ENCODE data around the gene ARMC3. TPM values are rescaled to one million over a fixed set of nuclear protein-coding genes. Genes with fewer than 3 reads are reported as not detected.
"Not testable (repeated sequence)": the region's sequence is repeated elsewhere in the genome, so short reads cannot be mapped to it uniquely, and the experiment has no call there.

Gene ARMC3
- not detected in 2 replicates for total RNA-seq (2014; rRNA removed; shearing (Covaris generic))

- H3K9me3 ChIP-seq (replicated peaks): no peaks in the 10 kb centered on the region
- no peak within 1 kb of the TSS for H3K4me3 ChIP-seq
- no peak for DNase-seq (ENCODE audit: low read depth in 1 of 2, low spot score in 2 of 2)
- H3K27ac ChIP-seq: no peak within 1 kb of the TSS
- no peaks in the 10 kb centered on the region for H3K4me1 ChIP-seq (replicated peaks)
- no peaks in the 10 kb centered on the region for H3K27me3 ChIP-seq (replicated peaks)
- H3K36me3 ChIP-seq: no peaks in the 10 kb centered on the region
Measured at GRCh38 chr10:22927661-22928403, at the start of gene ARMC3. Gene ARMC3 (plus strand): TSS chr10:22928053. CDS start chr10:22931997, 3,944 bp downstream.

GRCh38 chr10:22891797-22892196, 36.1 kb upstream of the ARMC3 start:
- no peaks in the 10 kb centered on the region for H3K9me3 ChIP-seq (replicated peaks)
- no peak overlapping the region for H3K27ac ChIP-seq
- no peaks in the 10 kb centered on the region for H3K4me1 ChIP-seq (replicated peaks)
- no peaks in the 10 kb centered on the region for H3K36me3 ChIP-seq
- no peak for DNase-seq (ENCODE audit: low read depth in 1 of 2, low spot score in 2 of 2)
- no peak overlapping the region for H3K4me3 ChIP-seq
- H3K27me3 ChIP-seq (replicated peaks): no peaks in the 10 kb centered on the region

GRCh38 chr10:22893781-22894180, 34.1 kb upstream of the ARMC3 start:
- DNase-seq (ENCODE audit: low read depth in 1 of 2, low spot score in 2 of 2): no peak
- no peak overlapping the region for H3K27ac ChIP-seq

GRCh38 chr10:22894714-22895113, 33.1 kb upstream of the ARMC3 start:
- Histone ChIP-seq H3K4me3 (no peak overlapping the region), H3K27me3 (replicated peaks) (no peaks in the 10 kb centered on the region), H3K36me3 (no peaks in the 10 kb centered on the region), H3K9me3 (replicated peaks) (no peaks in the 10 kb centered on the region), H3K4me1 (replicated peaks) (no peaks in the 10 kb centered on the region), H3K27ac (no peak overlapping the region)
- no peak for DNase-seq (ENCODE audit: low read depth in 1 of 2, low spot score in 2 of 2)

More at GRCh38 chr10:22893781-22894180, 34.1 kb upstream of the ARMC3 start:
- Histone ChIP-seq H3K27me3 (replicated peaks) (no peaks in the 10 kb centered on the region), H3K4me3 (no peak overlapping the region), H3K9me3 (replicated peaks) (no peaks in the 10 kb centered on the region), H3K4me1 (replicated peaks) (no peaks in the 10 kb centered on the region), H3K36me3 (no peaks in the 10 kb centered on the region)

- no peak overlapping the region for H3K27ac ChIP-seq
- H3K4me1 ChIP-seq (replicated peaks): no peaks in the 10 kb centered on the region
- H3K27me3 ChIP-seq (replicated peaks): no peaks in the 10 kb centered on the region
- no peaks in the 10 kb centered on the region for H3K9me3 ChIP-seq (replicated peaks)
- no peaks in the 10 kb centered on the region for H3K36me3 ChIP-seq
- no peak for DNase-seq (ENCODE audit: low read depth in 1 of 2, low spot score in 2 of 2)
- no peak overlapping the region for H3K4me3 ChIP-seq
Measured at GRCh38 chr10:22895252-22895651, 32.6 kb upstream of the ARMC3 start.

GRCh38 chr10:22897371-22897770, 30.5 kb upstream of the ARMC3 start:
- no peak for DNase-seq (ENCODE audit: low read depth in 1 of 2, low spot score in 2 of 2)
- Histone ChIP-seq H3K27me3 (replicated peaks) (no peaks in the 10 kb centered on the region), H3K27ac (no peak overlapping the region), H3K4me3 (no peak overlapping the region), H3K9me3 (replicated peaks) (no peaks in the 10 kb centered on the region), H3K36me3 (no peaks in the 10 kb centered on the region), H3K4me1 (replicated peaks) (no peaks in the 10 kb centered on the region)

- Histone ChIP-seq H3K4me1 (replicated peaks) (no peaks in the 10 kb centered on the region), H3K27me3 (replicated peaks) (no peaks in the 10 kb centered on the region), H3K36me3 (no peaks in the 10 kb centered on the region), H3K27ac (no peak overlapping the region), H3K4me3 (no peak overlapping the region), H3K9me3 (replicated peaks) (no peaks in the 10 kb centered on the region)
- no peak for DNase-seq (ENCODE audit: low read depth in 1 of 2, low spot score in 2 of 2)
Measured at GRCh38 chr10:22899307-22899706, 28.5 kb upstream of the ARMC3 start.

GRCh38 chr10:22899775-22900174, 28.1 kb upstream of the ARMC3 start:
- H3K9me3 ChIP-seq (replicated peaks): no peaks in the 10 kb centered on the region
- H3K27ac ChIP-seq: no peak overlapping the region
- no peak overlapping the region for H3K4me3 ChIP-seq
- H3K36me3 ChIP-seq: no peaks in the 10 kb centered on the region
- DNase-seq (ENCODE audit: low read depth in 1 of 2, low spot score in 2 of 2): no peak
- H3K27me3 ChIP-seq (replicated peaks): no peaks in the 10 kb centered on the region
- no peaks in the 10 kb centered on the region for H3K4me1 ChIP-seq (replicated peaks)

GRCh38 chr10:22900841-22901601, 26.8 kb upstream of the ARMC3 start:
- Histone ChIP-seq H3K27me3 (replicated peaks) (no peaks in the 10 kb centered on the region), H3K27ac (no peak overlapping the region), H3K9me3 (replicated peaks) (no peaks in the 10 kb centered on the region), H3K4me3 (no peak overlapping the region), H3K4me1 (replicated peaks) (no peaks in the 10 kb centered on the region), H3K36me3 (no peaks in the 10 kb centered on the region)
- DNase-seq (ENCODE audit: low read depth in 1 of 2, low spot score in 2 of 2): no peak

- H3K4me1 ChIP-seq (replicated peaks); H3K27ac ChIP-seq; H3K9me3 ChIP-seq (replicated peaks); H3K4me3 ChIP-seq; DNase-seq (ENCODE audit: low read depth in 1 of 2, low spot score in 2 of 2); H3K27me3 ChIP-seq (replicated peaks); H3K36me3 ChIP-seq: not testable (repeated sequence)
Measured at GRCh38 chr10:22902147-22902546, 25.7 kb upstream of the ARMC3 start.

- Histone ChIP-seq H3K4me1 (replicated peaks) (no peaks in the 10 kb centered on the region), H3K27me3 (replicated peaks) (no peaks in the 10 kb centered on the region), H3K27ac (no peak overlapping the region), H3K9me3 (replicated peaks) (no peaks in the 10 kb centered on the region), H3K36me3 (no peaks in the 10 kb centered on the region), H3K4me3 (no peak overlapping the region)
- DNase-seq (ENCODE audit: low read depth in 1 of 2, low spot score in 2 of 2): no peak
Measured at GRCh38 chr10:22903694-22904093, 24.2 kb upstream of the ARMC3 start.

- Histone ChIP-seq H3K27ac (no peak overlapping the region), H3K27me3 (replicated peaks) (no peaks in the 10 kb centered on the region; the same call in 1 of the 2 replicates), H3K9me3 (replicated peaks) (no peaks in the 10 kb centered on the region), H3K4me1 (replicated peaks) (no peaks in the 10 kb centered on the region), H3K36me3 (no peaks in the 10 kb centered on the region), H3K4me3 (no peak overlapping the region)
- no peak for DNase-seq (ENCODE audit: low read depth in 1 of 2, low spot score in 2 of 2)
Measured at GRCh38 chr10:22906767-22907166, 21.1 kb upstream of the ARMC3 start.

- Histone ChIP-seq H3K36me3 (no peaks in the 10 kb centered on the region), H3K4me1 (replicated peaks) (no peaks in the 10 kb centered on the region), H3K9me3 (replicated peaks) (no peaks in the 10 kb centered on the region), H3K27me3 (replicated peaks) (no peaks in the 10 kb centered on the region; the same call in 1 of the 2 replicates), H3K4me3 (no peak overlapping the region), H3K27ac (no peak overlapping the region)
- no peak for DNase-seq (ENCODE audit: low read depth in 1 of 2, low spot score in 2 of 2)
Measured at GRCh38 chr10:22908837-22909236, 19.0 kb upstream of the ARMC3 start.

- H3K4me3 ChIP-seq; H3K36me3 ChIP-seq; H3K27ac ChIP-seq; DNase-seq (ENCODE audit: low read depth in 1 of 2, low spot score in 2 of 2); H3K4me1 ChIP-seq (replicated peaks); H3K9me3 ChIP-seq (replicated peaks); H3K27me3 ChIP-seq (replicated peaks): not testable (repeated sequence)
Measured at GRCh38 chr10:22909673-22910072, 18.2 kb upstream of the ARMC3 start.
